Stimulated activated CD4-positive, alpha-beta T cell treated with anti-CD3 and anti-CD28 coated beads, Interleukin-4, amount 100 ng/mL, for 48 hours (primary cell): ENCODE results near the gene KL.

Experiments
- DNase-seq, 2 donors: peaks; one replicate each; pipeline ENCODE4 v3.0.0-alpha.2; 2020; ENCODE audit warnings: low read depth in 2 of 2

KL gene

DNA sequence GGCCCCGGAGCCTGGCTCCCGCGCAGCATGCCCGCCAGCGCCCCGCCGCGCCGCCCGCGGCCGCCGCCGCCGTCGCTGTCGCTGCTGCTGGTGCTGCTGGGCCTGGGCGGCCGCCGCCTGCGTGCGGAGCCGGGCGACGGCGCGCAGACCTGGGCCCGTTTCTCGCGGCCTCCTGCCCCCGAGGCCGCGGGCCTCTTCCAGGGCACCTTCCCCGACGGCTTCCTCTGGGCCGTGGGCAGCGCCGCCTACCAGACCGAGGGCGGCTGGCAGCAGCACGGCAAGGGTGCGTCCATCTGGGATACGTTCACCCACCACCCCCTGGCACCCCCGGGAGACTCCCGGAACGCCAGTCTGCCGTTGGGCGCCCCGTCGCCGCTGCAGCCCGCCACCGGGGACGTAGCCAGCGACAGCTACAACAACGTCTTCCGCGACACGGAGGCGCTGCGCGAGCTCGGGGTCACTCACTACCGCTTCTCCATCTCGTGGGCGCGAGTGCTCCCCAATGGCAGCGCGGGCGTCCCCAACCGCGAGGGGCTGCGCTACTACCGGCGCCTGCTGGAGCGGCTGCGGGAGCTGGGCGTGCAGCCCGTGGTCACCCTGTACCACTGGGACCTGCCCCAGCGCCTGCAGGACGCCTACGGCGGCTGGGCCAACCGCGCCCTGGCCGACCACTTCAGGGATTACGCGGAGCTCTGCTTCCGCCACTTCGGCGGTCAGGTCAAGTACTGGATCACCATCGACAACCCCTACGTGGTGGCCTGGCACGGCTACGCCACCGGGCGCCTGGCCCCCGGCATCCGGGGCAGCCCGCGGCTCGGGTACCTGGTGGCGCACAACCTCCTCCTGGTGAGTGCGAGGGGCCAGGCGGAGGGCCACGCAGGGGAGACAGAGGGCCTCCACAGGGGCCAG, at the start of gene KL:
Gene KL (plus strand): TSS at position 10 of the 909 bp plus-strand sequence. CDS start 18 bp downstream, at position 28.
- no peak for DNase-seq

DNA sequence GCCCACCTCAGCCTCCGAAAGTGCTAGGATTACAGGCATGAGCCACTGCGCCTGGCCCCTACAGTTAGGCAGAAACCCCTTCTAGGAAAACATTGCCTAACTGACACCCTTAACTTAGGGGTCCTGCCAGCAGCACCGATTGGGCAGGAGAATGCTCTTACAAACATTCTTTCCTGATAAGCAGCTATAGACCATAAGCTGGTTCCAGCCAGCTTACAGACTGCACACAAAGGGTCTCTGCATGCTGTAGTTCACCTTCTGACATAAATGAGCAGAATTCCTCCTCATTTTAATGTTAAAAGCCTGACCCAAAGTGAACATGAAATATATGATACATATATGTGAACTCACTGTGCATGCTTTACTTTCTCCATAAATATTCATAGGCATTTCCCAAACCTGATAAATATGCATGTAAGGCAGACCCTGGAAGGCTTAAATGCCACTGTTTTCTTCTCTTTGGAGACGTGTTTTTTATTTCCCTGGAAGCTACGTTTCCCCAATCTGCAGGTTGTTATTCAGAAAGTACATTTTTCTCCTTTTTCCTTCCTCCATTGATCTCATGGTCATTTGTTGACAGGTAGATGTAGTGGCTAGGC, 48.5 kb upstream of the KL start:
- DNase-seq = no peak

DNA sequence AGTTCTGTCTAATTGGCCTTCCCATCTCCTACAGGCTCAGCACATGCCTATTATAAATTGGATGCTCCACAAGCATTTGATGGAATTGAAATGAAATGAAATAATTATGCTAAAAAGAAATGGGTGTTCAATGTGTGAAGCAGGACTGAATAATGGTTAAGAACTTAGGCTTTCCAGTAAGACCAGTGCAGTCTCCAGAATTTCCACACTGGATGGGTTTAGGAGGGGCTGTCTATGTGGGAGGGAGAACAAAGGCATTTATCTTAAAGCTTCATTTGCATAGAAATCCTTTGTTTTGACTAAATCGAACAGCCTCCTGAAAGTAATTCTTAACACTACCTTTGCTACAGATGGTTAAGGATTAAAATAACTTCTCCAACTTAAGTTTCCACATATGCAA, 47.9 kb upstream of the KL start:
- DNase-seq = no peak

DNA sequence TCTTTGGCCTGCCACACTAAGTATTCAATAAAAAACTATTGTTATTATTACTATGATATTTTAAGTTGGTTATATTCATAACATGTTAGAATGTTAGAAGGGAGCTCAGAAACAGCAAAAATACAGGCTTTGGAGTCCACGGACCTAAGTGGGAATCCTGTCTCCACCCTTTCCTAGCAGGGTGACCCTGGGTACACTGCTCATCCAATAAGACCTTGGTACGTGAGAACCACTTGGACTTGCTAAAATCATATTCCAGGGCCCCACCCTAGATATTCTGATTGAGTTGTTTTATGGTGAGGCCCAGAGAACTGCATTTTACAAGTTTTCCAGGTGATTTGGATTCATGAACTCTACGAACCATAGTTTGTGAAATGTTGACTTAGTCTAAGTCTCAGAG, 47.4 kb upstream of the KL start:
- DNase-seq = no peak

DNA sequence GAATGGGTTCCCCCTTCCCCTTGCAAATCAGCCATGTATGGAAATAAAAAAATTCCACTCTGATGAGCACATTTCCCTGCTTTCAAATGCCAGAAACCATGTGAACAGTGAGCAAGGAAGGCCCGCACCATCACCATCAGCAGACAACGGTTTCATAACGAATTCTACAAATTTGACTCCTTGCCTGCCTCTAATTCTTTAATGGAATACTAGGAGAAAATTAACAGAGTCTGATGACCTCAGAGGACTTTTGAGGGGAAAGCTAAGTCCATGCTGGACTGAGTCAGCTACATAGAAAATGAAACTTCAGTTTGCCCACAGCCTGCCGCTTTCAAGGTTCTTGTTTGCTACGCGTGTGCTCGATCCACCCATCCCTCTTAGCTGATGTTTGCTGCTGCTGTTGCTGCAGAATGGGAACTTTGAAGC, 46.7 kb upstream of the KL start:
- no peak for DNase-seq

DNA sequence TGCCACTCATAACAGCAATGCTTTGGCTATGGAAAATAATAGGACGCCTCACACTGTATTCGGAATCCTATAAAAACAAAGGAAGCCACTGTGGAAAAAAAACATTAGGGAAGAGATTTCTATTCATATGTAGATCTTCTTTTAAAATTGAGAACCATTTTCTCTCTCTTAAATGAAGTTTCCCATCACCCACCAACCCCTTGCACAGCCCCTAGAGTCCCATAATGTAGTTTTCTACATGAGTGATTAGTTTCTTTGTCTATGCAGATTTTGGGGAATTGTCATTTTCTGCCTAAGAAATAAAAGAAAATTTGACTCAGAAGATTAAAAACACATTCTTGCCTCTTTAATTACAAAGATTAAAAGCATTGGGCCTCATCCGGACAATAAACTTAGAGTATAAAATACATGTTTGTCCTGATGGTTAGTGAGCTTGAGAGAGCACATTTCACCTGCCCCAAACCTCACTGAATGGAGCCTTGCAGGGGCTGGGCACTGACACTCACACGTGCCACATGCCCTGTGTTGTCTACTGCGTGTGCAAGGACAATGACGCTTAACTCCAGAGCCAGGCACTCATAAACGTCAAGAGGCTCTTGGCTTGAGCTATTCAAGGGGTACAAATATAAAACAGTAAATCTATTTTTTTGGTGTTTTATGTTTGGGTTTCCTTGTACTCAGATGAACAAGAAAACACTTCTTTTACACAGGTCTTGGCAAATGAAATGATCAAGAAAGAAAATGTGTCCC, 40.0 kb upstream of the KL start:
- no peak for DNase-seq

DNA sequence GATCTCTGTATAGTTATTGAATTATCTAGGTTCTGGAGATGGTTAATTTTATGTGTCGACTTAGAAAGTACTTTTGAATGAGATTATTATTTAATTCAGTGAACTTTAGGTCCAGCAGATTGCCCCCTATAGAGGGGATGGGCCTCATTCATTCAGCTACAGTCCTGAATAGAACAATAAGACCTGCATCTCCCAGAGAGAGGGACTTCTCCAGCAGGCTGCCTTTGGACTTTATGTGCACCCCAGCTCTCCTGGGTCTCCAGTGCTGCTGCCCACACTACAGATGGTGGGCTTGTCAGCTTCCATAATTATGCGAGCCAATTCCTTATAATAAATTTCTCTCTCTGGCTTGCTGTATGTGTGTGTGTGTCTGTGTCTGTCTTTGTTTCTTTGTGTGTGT, 39.3 kb upstream of the KL start:
- no peak for DNase-seq

DNA sequence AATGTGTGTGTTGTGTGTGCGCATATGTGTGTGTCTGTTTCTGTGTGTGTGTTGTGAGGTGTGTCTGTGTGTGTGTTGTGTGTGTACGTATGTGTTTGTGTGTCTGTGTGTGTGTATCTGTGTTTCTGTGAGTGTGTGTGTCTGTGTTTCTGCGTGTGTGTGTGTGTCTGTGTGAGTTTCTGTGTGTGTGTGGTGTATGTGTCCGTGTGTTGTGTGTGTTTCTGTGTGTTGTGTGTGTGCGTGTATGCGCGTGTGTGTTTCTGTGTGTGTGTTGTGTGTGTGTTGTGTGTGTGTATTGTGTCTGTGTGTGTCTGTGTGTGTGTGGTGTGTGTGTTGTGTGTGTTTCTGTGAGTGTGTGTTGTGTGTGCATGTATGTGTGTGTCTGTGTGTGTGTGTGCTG, 38.9 kb upstream of the KL start:
- no peak for DNase-seq

DNA sequence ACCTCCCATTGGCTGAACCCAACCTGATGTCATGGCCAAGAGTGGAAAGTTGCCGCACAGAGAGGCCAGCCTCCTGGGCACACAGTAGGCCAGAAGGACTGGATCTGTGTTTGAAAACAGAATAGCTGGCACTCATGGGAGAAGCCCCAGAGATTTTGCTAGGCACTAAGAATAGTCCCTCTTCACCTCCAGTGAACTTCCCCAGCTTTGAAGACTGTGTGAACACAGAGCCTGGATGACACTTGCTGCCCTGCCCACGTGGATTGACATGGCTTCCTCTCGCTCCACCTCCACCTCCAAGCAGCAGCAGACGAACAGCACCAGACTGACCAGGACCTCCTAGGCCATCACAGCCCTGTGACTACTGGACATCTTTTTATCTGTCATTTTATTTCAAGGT, 37.9 kb upstream of the KL start:
- DNase-seq = no peak

DNA sequence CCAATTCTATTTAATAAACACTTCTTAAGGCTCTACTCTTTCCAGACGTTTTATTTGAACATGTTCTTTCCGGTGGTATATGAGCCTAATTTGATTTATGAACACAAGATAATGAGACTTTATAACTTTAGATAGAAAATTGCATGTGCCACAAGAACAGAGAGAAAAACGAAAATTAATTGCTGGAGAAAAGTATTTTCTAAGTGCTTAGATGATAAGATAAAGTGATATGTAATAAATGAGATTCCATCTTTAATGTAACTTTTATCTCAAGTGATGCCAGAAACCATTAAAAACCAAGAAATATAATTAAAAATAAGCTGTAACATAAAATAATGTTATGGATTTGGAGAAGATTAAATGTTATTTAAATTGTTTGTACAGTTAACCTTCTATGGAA, 33.2 kb upstream of the KL start:
- DNase-seq = no peak

DNA sequence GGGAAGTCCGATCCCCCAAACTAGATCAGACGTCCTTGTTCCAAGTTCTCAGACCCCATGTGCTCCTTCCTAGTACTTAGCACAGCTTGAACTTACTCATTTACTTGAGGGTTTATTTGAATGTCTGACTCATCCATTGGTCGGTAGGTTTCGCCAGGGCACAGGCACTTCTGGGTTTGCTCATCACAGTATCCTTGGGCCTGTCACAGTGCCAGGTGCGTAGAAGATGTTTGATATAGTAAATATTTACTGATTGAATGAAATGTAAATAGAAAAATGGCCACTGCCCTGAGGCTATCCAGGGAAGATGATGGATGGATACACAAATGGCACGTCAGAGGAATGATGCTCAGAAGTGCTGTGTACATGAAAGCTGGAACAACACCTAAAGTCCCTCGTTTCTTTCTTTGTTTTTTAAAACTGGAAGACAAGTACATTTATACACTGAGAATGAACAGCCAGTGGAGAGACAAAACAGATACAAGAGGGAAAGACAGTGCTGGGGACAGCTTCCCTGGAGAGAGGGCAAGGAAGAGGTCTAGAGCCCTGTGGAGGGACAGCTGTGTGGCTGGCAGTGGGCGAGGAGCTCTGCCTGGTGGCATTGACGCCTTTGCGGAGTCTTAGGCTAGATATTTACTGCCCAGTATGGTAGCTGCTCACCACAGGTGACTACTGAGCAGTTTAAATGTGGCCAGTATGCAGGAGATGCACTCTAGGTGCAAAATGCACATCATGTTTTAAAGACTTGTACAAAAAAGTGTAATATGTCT, 31.2 kb upstream of the KL start:
- no peak for DNase-seq

DNA sequence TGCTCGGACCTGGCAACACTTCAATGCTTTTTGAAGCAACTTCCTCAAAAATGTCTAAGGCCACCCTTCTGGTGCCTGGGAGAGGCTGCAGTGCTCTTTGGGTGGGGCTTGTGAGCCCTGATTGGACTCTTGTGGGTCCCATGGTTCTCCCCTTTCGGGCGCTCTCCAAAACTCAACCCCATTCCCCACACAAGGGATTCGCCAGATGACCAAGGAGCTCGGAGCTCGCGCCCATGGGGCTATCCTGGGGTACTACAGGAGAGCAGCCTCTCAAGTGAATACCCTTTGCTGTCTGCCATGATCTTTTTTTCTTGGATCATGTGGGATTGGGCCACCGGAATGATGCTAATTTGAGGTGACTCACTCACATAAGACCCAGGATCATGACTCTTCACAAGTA, 29.7 kb upstream of the KL start:
- no peak for DNase-seq

DNA sequence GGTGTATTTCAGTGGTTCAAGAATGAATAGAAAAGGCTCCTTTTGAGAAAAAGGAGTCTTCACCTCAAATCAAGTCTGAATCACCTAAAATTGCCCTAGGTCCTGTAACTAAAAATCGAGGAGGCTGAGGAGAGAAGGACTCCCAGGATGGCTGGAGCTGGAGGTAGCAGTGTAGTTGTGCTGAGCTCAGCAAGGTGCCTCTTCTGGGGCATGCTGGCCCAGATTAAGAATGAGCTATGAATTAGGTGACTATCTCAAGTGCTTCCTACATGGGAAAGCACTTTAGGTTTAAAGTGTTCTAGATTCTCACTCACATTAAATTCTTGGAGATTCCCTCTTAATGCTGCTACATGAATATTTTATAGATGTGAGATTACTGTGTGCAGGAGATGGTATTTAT, 28.8 kb upstream of the KL start:
- DNase-seq = no peak

DNA sequence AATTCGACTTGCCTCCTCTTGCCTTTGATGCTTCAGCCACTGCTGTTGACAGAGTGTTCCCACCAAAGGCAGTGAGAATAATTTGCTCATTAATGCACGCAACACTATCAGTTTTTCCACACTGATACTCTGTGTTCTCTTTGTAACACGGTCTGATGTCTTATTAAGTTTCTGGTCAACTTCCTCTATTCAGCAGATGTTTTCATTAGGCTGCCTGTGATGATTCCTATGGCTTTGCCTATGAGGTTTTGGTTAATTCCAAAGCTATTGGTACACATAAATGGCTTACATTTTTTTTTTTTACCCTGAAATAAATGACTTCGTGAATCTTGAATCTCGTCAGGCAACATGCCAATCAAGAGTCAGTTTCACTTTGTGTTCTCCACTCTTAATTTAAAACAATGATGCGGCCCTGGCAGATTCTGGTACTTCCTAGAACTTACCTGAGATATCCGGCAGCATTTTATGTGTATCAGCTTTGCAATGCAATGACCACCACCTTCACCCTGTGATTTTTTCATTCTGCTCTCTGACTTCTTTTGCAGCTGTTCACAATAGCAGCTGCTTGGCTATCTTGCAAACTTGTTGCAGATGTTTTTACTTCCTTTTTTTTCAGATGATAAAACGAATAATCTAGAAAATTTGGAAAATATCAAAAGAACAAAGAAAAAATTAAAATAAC, 27.5 kb upstream of the KL start:
- DNase-seq = no peak

DNA sequence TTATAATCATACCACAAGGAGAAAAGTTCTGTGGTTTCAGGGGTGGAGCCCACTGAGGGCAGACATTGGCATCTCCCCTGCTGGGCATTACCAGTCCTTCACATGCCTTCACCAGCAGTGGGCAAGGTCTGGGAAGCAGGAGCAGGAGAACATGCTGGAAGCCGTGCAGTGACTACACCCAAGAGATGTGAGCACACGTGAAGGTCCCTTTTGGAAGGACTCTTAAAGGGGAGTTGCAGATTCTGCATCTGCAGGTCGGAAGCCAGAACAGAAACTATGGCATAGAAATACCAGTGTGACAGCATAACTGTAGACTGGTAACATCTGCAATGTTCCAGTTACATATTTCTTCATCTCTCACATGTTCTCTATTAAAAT, 26.9 kb upstream of the KL start:
- DNase-seq = no peak

DNA sequence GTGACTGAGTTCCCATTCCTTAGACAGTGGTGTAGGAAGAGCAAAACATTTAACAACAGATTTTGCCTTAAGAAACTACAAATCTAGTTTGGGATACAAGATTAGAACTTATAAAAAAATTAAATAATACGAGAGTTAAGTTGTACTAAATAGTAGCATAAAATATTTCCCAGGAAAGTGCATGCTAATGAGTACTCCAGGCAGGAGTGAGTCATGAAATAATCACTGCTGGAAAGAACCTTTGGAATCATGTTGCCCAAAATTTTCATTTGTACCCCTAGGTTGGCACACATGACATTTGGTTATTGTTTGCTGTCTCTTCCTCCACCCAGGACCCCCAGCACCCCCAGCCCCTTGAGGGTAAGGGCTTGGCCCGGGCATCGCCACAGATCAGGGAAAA, 26.3 kb upstream of the KL start:
- no peak for DNase-seq

DNA sequence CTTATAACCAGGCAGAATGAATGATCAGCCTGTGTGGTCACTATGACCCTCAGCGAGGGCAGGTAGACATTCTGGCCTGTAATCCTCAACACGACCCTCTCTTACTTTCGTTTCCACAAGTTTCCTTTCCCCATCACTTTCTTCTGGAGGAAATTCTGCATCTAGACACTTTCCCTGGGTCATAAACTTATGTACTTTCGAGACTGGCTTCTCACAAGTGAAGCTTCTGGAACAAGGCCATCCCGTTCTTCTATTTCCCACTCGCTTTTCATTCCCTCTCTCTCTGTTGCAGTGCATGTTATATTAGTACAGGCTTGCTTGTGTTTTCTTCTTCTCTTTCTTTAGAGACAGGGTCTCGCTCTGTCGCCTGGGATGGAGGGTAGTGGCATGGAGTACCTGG, 23.1 kb upstream of the KL start:
- DNase-seq = no peak

DNA sequence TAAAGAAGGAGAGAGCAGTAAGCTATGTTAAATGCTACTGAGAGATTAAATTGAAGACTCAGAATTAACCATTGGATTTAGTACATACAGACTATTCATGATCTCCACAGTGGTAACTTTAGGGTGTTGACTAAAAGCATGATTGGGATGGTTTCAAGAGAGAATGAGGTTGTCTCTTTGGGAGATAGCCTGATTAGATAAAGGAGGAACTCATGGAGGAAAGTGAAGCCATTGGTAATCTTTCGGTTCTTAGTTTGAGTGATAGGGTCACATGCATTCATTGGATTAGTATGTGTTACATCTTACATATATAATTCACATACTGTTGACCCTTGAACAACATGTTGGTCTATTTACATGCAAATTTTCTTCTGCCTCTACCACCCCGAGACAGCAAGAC, 18.8 kb upstream of the KL start:
- no peak for DNase-seq

DNA sequence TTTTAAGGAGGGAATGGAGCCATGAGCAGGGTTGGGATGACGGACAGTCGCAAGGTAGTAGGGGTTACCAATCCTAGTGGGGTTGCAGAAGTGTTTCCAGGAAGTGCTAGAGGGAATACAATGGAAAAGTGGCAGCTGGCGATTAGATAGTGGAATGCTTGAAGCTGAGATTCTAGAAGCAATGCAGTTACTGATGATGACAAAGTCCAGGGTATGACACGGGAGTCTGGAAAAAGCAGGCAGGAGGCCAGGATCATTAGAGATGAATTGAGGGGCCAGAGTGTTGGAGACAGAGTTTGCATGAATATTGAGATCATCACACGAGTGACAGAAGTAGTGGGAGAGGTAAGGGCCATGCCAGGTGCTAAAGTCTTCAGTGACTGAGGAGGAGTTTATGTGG, 17.3 kb upstream of the KL start:
- DNase-seq = no peak

DNA sequence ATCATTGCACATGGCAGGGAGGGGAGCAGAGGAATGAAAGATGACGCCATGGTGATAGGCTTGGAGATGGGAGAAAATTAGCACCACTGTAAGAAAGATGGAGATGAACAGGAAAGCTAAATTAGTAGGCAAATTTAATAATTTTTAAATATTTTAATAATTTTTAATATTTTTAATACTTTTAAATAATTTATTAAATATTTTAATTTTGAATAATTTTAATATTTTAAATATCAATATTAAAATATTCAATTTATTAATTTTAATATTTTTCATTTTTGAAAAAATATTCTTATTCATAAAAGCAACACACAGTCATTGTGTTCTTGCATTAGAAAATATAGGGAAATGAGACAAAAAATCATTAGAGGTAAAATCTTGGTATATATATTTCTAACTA, 15.9 kb upstream of the KL start:
- DNase-seq = no peak

DNA sequence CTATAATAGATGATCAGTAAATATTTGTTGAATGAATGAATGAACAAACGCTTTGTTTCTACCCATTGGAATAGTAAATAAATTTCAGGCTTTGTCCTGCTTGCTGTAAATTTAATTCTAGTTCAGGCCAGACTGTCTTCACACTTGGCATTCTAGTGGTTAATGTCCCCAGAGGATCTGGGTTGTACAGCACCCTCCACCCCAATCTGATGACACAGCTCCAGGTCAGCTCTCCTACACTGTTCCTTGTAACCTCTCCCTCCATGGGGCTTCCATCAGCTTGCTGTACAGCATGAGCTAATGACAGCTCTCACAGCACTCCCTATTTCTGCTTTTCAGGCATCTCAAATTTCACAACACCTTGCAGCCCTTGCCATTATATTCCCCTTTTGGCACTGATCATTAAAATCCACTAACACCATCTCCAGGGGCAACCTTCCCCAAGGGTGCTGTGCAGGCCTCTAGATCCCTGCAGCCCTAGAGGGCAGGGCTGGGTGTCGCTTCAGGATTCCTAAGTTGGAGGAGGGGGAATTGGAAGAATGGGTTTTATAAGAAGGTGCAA, 12.7 kb upstream of the KL start:
- DNase-seq = no peak
